ENCODE measurements around the gene OR9I1. TPM values are rescaled to one million over a fixed set of nuclear protein-coding genes. Genes with fewer than 3 reads are reported as not detected.

Gene OR9I1
- total RNA-seq, 1 experiment from 2014 or later = not detected

GRCh38 chr11:58134151-58134550, 8.8 kb upstream of the OR9I1 start:
- TF ChIP-seq SMAD3 (CRISPR knock-in tag; IDR thresholded peaks at IDR 0.05; ENCODE audit: borderline replicate concordance) = no peak
- TF ChIP-seq NFATC4 (CRISPR knock-in tag; IDR thresholded peaks at IDR 0.05) = no peak
- no peak for TF ChIP-seq MYBL2 (CRISPR knock-in tag; IDR thresholded peaks at IDR 0.05)
- TF ChIP-seq, protein P1, sequence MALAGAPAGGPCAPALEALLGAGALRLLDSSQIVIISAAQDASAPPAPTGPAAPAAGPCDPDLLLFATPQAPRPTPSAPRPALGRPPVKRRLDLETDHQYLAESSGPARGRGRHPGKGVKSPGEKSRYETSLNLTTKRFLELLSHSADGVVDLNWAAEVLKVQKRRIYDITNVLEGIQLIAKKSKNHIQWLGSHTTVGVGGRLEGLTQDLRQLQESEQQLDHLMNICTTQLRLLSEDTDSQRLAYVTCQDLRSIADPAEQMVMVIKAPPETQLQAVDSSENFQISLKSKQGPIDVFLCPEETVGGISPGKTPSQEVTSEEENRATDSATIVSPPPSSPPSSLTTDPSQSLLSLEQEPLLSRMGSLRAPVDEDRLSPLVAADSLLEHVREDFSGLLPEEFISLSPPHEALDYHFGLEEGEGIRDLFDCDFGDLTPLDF (CRISPR knock-in tag; IDR thresholded peaks at IDR 0.05) = no peak
- TF ChIP-seq ETV6 (CRISPR knock-in tag; IDR thresholded peaks at IDR 0.05) = no peak
- no peak for TF ChIP-seq JUN (CRISPR knock-in tag; IDR thresholded peaks at IDR 0.05)
- TF ChIP-seq ZNF138 (CRISPR knock-in tag; conservative IDR thresholded peaks at IDR 0.05) = no peak
- no peak for TF ChIP-seq RELA (CRISPR knock-in tag; IDR thresholded peaks at IDR 0.05; ENCODE audit: borderline replicate concordance)
- no peak for TF ChIP-seq TEAD4 (CRISPR knock-in tag; IDR thresholded peaks at IDR 0.05)
- no peak for TF ChIP-seq NFE2L1 (CRISPR knock-in tag; IDR thresholded peaks at IDR 0.05)
- no peak for TF ChIP-seq ATF3 (CRISPR knock-in tag; conservative IDR thresholded peaks at IDR 0.05)
- TF ChIP-seq, protein P2, sequence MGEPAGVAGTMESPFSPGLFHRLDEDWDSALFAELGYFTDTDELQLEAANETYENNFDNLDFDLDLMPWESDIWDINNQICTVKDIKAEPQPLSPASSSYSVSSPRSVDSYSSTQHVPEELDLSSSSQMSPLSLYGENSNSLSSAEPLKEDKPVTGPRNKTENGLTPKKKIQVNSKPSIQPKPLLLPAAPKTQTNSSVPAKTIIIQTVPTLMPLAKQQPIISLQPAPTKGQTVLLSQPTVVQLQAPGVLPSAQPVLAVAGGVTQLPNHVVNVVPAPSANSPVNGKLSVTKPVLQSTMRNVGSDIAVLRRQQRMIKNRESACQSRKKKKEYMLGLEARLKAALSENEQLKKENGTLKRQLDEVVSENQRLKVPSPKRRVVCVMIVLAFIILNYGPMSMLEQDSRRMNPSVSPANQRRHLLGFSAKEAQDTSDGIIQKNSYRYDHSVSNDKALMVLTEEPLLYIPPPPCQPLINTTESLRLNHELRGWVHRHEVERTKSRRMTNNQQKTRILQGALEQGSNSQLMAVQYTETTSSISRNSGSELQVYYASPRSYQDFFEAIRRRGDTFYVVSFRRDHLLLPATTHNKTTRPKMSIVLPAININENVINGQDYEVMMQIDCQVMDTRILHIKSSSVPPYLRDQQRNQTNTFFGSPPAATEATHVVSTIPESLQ (CRISPR knock-in tag; IDR thresholded peaks at IDR 0.05) = no peak
- no peak for TF ChIP-seq USF1 (CRISPR knock-in tag; IDR thresholded peaks at IDR 0.05)
- no peak for TF ChIP-seq ZNF121 (CRISPR knock-in tag; IDR thresholded peaks at IDR 0.05)
- TF ChIP-seq ZNF396 (CRISPR knock-in tag; IDR thresholded peaks at IDR 0.05; ENCODE audit: borderline replicate concordance) = no peak
- peak; percentile 65 for ATAC-seq
- CTCF ChIA-PET = interaction anchor here (0.8 to 1.3 kb wide), 2 partner anchors 152 to 390 kb away, joined by 3 to 4 read pairs; no protein-coding TSS in a partner anchor

DNA sequence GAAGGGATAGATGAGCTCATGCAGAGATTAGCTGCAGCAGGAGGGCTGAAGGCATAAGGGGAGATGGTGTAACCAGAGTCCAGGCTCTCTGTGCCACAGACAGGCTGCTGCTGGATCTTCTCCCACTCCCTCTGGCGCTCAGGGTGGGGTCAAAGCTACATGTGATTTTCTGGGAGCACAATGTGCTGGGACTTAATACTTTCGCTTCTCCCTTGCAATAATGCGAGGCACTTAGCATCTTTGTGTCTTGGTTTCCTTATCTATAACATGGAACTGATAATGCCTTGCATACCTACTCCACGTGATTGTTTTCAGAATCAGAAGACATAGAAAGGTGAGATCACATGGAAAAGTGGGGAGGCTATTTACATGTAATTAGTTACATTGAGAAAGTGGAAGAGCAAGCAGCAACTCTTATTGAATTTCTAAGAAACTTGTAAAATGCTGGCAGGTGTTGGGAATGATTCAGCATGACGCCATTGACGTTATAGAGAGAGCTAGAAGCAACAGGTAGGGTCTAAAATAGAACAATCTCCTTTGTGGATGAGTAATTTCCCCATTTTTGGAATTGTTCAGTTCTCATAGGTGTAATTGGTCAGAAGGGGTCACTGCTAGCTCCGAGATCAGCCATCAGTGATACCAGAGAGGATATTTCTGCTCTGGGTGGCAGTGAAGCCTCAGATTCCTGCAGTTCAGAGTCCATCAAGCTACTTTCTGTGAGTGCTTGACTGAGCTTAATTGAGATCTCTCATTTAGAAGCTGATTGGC, 8.2 kb upstream of the OR9I1 start:
- ATAC-seq (peak; percentile 46), DNase-seq (ENCODE audit: low spot score) (no peak)
- POLR2A ChIA-PET = no interaction called here
- H3K9me3 Mint-ChIP-seq = no peaks in the 10 kb centered on the region
- H3K36me3 Mint-ChIP-seq = no peaks in the 10 kb centered on the region
- H3K27me3 Mint-ChIP-seq (ENCODE audit: low read depth) = no peaks in the 10 kb centered on the region
- CTCF ChIA-PET = interaction anchor here (0.8 to 1.3 kb wide), 2 partner anchors 153 to 391 kb away, joined by 3 to 4 read pairs; no protein-coding TSS in a partner anchor
- H3K27ac Mint-ChIP-seq = no peak overlapping the region
- H3K4me3 Mint-ChIP-seq = no peak overlapping the region
- H3K4me1 Mint-ChIP-seq = peaks cover 4% of the 10 kb centered on the region; the same call in 1 of the 2 replicates
- TF ChIP-seq, protein P3, sequence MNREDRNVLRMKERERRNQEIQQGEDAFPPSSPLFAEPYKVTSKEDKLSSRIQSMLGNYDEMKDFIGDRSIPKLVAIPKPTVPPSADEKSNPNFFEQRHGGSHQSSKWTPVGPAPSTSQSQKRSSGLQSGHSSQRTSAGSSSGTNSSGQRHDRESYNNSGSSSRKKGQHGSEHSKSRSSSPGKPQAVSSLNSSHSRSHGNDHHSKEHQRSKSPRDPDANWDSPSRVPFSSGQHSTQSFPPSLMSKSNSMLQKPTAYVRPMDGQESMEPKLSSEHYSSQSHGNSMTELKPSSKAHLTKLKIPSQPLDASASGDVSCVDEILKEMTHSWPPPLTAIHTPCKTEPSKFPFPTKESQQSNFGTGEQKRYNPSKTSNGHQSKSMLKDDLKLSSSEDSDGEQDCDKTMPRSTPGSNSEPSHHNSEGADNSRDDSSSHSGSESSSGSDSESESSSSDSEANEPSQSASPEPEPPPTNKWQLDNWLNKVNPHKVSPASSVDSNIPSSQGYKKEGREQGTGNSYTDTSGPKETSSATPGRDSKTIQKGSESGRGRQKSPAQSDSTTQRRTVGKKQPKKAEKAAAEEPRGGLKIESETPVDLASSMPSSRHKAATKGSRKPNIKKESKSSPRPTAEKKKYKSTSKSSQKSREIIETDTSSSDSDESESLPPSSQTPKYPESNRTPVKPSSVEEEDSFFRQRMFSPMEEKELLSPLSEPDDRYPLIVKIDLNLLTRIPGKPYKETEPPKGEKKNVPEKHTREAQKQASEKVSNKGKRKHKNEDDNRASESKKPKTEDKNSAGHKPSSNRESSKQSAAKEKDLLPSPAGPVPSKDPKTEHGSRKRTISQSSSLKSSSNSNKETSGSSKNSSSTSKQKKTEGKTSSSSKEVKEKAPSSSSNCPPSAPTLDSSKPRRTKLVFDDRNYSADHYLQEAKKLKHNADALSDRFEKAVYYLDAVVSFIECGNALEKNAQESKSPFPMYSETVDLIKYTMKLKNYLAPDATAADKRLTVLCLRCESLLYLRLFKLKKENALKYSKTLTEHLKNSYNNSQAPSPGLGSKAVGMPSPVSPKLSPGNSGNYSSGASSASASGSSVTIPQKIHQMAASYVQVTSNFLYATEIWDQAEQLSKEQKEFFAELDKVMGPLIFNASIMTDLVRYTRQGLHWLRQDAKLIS (CRISPR knock-in tag; IDR thresholded peaks at IDR 0.05; ENCODE audit: borderline replicate concordance) = no peak
- TF ChIP-seq ESRRA (CRISPR knock-in tag; IDR thresholded peaks at IDR 0.05; ENCODE audit: borderline replicate concordance) (no peak), TEAD1 (CRISPR knock-in tag; IDR thresholded peaks at IDR 0.05) (no peak), USF1 (CRISPR knock-in tag; IDR thresholded peaks at IDR 0.05) (no peak), TP53 (CRISPR knock-in tag; IDR thresholded peaks at IDR 0.05) (no peak), NR2C2 (CRISPR knock-in tag; IDR thresholded peaks at IDR 0.05) (no peak), EMX1 (CRISPR knock-in tag; IDR thresholded peaks at IDR 0.05) (no peak)
- TF ChIP-seq, protein P4, sequence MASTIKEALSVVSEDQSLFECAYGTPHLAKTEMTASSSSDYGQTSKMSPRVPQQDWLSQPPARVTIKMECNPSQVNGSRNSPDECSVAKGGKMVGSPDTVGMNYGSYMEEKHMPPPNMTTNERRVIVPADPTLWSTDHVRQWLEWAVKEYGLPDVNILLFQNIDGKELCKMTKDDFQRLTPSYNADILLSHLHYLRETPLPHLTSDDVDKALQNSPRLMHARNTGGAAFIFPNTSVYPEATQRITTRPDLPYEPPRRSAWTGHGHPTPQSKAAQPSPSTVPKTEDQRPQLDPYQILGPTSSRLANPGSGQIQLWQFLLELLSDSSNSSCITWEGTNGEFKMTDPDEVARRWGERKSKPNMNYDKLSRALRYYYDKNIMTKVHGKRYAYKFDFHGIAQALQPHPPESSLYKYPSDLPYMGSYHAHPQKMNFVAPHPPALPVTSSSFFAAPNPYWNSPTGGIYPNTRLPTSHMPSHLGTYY (CRISPR knock-in tag; IDR thresholded peaks at IDR 0.05) = no peak
- TF ChIP-seq, protein P5, sequence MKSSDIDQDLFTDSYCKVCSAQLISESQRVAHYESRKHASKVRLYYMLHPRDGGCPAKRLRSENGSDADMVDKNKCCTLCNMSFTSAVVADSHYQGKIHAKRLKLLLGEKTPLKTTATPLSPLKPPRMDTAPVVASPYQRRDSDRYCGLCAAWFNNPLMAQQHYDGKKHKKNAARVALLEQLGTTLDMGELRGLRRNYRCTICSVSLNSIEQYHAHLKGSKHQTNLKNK (CRISPR knock-in tag; IDR thresholded peaks at IDR 0.05) = no peak
- TF ChIP-seq, protein P6, sequence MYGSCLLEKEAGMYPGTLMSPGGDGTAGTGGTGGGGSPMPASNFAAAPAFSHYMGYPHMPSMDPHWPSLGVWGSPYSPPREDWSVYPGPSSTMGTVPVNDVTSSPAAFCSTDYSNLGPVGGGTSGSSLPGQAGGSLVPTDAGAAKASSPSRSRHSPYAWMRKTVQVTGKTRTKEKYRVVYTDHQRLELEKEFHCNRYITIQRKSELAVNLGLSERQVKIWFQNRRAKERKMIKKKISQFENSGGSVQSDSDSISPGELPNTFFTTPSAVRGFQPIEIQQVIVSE (CRISPR knock-in tag; IDR thresholded peaks at IDR 0.05; ENCODE audit: borderline replicate concordance) = no peak

More at GRCh38 chr11:58134151-58134550, 8.8 kb upstream of the OR9I1 start:
- no peak overlapping the region for H3K4me3 Mint-ChIP-seq
- peaks cover 3% of the 10 kb centered on the region; the same call in 1 of the 2 replicates for H3K9me3 Mint-ChIP-seq
- no peaks in the 10 kb centered on the region for H3K27me3 Mint-ChIP-seq (ENCODE audit: low read depth)
- POLR2A ChIA-PET = no interaction called here
- no peaks in the 10 kb centered on the region for H3K36me3 Mint-ChIP-seq
- DNase-seq (ENCODE audit: low spot score) = no peak
- H3K4me1 Mint-ChIP-seq = peaks cover 4% of the 10 kb centered on the region; the same call in 1 of the 2 replicates
- no peak overlapping the region for H3K27ac Mint-ChIP-seq

Measured in WTC11 (cell line).